GM19372 (cell line): ENCODE results near the gene MYL6B.
A peak's percentile ranks its signal among the peaks of the same experiment; 100 is the strongest.
"Not testable (repeated sequence)": the region's sequence is repeated elsewhere in the genome, so short reads cannot be mapped to it uniquely, and the experiment has no call there.

Experiments used
- ATAC-seq: cut with Tn5 transposase; IDR thresholded peaks from one replicate; pipeline ENCODE4 v1.9.1; 2021; ENCODE audit warnings: mild to moderate bottlenecking, low read depth, moderate library complexity; ENCODE audit not compliant: unreplicated experiment

The MYL6B gene

DNA sequence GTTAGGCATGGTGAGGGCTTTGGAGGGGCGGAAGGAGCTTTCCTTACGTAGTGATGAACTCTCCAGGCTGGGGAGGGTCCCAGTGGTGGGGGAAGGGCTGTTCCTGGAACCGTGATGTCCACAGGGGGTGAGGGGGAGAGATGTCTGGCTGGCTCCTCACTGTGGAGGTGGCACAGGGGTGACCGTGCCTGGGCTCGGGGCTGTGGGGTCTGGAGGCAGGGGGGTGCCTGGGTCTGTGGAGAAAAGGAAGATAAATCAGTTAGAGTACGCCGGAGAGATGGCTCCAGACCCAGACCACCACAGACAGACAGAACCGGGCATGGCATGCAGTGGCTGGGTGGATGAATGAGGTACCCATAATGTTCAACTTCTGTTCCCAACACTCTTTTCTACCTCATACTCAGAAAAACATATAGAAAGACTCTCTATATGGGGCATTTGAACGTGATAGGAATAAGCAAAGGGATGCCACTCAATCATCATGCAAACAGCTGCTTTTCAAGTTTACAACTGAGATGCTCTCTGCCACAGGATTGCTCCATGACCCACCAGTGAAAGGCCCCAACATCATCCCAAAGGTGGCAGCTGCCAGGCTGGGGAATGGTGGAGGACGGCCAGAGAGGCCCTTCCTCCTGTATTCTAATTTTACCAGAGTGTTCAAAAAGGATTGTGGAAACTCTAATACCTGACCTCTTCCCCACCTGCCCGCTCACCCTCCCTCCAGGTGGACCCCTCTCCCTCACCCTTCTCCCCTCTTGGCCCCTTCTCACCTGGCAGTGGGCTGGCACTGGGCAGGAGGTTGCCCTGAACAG is 11.4 kb downstream of the MYL6B start:
- ATAC-seq = no peak

DNA sequence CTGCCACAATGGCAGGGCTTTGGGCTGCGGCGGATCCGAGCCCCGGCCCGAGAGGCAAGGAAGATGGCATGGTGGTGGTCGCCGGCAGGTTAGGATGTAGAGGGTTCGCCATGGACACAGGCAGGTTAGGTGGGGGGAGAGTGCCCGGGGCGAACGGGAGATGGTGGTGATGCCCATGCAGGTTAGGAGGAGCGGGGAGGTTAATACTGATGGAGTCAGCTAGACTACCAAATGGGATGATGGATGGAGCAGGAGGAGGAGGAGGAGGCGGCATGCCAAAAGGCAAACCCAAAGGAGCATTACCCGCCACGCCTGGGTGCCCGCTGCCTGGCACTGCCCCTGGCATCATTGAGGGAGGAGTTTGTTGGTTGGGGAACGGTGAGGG is 11.9 kb downstream of the MYL6B start:
- ATAC-seq = no peak

DNA sequence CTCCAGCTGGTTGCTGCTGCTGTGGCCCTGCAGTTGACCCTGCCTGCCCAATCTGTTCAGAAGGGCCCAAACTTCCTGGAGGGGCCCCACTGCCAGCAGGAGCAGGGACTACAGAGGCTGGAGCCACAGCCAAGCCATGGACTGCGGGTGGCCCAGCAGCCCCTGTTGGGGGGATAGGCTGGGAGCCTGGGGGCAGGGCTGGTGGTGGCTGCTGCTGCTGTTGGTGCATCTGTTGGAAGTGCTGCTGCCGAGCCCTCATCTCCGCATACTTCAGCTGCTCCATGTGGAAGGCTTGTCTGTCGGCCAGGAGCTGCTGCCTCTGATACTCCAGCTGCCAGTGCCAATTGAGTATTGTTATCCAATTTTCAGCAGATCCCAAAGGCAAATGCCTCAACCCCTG is 13.0 kb downstream of the MYL6B start:
- no peak for ATAC-seq

DNA sequence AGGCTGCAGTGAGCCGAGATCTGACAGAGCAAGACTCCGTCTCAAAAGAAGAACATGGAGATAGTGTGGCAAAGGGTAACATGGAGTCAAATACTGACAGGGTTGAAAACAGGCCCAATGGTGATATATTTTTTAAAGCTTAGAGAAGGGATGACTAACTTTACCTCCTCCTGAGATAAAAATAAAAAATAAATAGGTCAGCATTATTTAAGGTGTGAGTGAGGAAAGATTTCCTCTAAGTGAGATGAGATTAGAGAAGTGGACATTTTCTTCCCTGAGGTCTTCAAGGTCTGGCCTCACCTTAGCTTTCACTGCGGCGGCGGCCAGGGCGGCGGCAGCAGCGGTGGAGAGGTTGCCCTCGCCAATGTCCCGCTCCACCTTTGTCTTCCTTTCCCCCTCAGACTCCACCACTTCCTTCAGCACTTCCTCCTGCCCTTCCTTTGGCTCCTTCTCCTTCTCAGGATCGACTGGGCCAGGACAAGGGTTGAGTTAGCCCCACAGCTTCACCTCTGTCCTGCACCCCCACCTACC is 16.9 kb downstream of the MYL6B start:
- ATAC-seq = no peak

DNA sequence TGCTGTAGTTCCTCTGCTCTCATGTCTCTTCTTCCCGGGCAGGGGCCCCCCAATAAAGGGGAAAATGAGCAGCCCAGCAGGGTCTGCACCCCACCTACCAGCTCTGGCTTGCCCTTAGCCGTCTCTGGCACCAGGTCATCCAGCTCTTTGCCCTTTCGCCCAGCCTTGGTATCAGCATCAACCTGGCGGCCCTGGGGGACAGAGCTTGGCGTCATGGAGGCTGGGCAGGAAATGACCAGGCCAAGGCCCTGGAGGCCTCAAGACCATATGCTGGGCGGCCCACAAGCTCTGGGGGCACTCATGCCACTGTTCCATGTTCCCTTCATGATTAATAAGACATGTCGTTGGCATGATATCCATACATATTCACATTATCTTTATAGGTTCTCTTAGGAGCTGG is 20.5 kb downstream of the MYL6B start:
- ATAC-seq = no peak

DNA sequence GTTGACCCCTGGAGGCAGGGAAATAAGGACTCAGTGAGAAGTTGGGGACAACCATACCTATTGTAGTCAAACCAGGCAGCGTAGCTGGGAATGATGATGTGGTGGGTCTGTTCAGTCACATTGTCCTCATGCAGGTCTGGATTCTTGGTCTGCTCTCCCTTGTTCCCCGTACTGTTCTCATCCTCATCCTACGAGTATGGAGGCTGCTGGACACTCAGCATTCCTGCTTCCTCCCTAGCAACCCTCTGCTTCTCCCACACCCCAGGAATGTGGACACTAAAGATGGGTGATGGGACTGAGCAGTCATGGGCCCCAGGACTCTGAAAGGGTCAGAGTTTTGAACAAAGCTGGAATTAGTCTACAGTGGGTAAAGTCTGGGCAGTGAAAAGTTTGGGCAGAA is 26.0 kb downstream of the MYL6B start:
- ATAC-seq = no peak

DNA sequence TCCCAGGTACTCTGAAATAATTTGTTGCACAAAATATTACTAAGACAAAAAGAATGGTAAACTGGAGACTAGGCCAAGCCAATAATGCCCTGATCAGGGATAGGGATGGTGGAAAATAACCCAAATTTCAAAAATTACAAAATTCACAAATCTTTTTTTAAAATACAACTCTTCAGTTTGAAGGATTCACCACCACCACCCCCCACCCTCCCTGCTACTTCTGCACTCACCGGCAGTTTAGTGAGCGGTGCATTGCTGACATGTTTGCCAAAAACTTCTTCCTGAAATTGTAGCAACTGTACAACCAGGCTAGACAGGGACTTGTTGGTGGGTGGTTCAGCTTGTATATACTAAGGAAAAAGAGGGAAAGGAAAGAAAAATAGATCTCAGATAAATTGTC is 34.6 kb downstream of the MYL6B start:
- no peak for ATAC-seq

DNA sequence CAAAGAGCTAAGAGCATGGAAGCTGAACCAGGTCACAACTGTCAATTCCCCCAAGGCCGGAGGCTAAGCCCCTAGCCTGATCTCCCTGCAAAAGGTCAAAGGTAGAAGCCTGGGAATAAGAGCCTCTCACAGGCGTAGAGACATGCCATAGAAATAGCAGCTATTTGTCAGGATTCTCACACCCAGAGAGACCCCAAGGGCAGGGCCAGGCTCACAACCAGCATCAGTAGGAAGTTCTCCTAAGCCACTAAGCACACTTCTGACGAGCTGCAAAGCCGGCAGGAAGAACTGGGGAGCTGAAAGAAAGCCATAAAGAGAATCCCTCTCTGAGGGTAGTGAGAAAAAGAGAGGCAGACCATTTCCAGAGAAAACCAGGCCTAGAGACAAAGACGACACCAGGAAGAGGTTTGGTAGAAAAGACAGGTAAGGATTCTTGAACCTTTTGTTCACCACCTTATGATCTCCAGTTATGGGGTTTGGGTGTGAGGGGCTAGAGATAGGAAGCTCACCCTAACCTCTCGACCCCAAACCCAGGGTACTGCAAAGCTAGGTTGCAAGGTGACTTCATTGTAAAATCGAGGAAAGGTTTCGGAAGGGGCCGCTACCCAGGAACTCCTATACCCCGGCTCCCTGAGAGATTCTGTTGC is 35.9 kb downstream of the MYL6B start:
- ATAC-seq = no peak

DNA sequence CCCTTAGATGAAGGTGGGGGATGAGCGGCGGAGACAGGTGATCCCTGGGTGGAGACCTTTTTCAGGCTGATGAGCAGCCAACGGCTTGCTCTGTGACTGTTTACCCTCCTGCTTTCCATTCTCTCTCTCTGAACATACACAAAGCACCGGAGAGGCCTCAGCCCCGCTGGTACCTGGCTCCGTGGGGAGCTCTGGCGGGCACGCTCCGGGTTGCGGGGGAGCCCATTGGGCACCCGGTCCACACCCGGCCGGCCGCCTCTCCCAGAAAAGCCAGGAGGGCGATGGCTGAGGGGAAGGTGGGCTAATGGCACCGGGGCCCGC is 36.4 kb downstream of the MYL6B start:
- ATAC-seq = no peak

DNA sequence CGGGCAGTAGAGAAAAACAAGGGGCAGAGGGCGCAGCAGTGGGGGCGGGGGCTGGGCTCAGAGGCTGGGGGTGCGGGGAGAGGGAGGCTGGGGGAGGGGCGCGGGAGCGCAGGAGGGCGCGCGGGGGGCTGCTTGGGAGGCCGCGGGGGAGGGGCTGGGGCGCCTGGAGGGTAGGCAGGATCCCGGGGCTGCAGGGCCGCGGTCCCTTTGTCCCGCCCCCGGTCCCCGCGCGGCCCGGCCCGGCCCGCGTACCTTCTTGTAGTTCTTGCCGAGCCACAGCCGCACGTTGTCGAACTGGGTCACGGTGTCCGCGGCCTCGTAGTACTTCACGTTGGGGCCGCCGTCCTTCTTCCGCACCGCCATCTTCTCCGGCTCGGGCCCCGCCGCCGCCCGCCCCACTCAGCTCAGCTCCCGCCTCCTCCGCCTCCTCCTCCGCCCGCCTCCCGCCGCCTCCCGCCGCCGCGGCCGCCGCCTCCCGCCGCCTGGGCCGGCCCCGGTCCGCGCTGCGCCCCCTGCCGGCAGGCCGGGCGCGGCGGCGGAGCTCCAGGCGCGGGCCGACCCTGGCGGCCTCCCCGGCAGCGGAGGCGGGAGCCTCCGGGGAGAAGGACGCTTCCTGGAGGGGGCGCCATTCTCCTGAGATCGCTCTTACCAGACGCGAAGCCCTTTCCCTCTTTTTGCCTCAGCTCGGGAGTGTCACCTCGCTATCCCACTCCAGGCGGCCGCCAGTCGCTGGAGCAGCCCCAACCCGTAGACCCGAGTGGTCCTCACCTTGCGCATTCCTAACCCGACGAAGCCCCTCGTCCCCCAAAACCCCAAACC is 36.9 kb downstream of the MYL6B start, which contains the start of gene SMARCC2:
SMARCC2 (minus strand) TSS at position 385 of the 819 bp plus-strand sequence; CDS start at position 363, 22 bp downstream.
- ATAC-seq = peak; percentile 69

DNA sequence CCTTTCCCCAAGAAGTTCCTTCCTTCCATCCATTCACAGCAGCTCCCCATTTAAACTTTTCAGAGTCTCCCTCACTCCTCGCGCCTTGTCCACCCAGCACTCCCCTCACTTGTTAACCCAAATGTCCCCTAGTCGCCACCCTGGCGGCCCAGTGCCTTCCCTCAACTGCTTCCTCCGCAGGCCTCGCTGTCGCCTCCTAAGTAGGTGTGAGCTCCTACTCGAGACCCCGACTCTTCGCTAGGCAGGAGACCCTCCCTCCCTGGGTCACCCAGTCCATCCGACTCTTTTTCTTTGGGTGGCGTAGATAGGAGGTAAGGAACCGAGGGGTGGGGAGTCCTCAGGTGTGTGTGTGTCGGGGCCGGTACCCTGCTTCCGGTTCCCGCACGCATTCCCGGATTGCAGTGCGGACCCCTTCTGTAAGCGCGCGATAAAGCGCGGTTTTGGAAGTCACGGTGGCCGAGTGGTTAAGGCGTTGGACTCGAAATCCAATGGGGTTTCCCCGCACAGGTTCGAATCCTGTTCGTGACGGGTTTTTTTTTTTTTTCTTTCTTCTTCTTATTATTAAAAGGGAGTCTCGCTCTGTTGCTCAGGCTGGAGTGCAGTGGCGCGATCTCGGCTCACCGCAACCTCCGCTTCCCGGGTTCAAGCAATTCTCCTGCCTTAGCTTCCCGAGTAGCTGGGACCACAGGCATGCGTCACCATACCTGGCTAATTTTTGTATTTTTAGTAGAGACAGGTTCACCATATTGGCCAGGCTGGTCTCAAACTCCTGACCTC is 37.7 kb downstream of the MYL6B start:
- ATAC-seq = peak; percentile 15

DNA sequence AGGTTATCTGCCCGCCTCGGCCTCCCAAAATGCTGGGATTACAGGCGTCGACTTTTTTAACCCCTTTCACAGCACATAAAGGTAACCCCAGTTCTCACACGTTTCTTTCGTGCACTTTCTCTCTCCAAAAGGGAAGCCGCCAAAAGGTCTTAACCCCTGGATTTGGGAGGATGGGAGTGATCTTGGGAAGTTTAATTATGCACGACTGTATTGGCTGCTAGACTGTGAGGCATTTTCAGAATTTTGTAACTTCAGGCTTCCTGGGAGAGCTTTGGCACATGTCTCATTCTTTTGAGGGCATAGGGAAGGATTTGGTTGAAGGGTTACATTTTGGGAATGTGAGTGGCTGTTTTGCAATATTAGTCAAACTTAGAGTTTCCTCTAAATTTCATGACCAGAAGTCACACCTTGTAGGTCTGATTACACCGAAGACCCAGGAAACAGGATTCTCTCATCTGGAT is 38.3 kb downstream of the MYL6B start:
- no peak for ATAC-seq

DNA sequence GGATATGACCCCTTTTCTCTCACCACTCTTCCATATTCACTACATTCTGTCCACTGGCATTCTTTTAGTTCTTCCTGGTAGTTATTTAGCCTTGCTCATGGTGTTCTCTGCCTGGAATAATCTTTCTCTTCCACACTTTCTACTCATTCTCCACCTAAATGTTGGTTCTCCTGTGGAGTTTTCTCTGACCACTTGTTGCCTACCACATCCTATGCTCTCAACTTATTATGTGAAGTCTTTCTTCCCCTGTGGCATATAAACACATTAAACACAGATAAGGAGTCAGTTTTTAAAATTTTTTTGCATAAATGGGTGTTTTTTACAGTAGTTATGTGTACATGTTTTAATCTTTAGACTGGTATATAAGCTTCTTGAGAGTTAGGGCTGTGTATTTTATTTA is 40.2 kb downstream of the MYL6B start:
- no peak for ATAC-seq

DNA sequence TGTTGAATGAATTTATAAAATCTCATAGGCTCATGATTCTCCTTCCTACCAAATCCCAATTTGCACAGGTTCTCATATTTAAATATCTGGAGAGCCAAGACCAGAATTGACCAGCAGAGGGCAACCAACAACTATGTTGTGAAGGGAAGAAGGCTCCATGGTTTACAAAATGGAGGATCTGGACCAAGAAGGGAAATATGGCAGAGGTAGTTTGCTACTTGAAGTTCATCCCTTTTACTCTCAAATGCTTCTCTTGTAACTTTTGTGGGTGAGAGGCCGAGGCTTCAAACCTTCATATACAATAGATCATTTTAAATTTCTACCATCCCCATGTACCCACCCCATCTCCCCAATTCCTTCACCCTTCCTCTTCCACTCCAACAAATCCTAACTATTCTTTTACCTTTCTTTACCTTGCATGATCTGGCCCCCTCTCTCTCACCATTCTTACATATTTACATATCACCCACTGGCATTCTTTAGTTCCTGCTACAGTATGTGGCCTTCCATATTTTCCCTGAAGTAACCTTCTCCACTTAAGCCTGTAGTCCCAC is 40.7 kb downstream of the MYL6B start:
- no peak for ATAC-seq

DNA sequence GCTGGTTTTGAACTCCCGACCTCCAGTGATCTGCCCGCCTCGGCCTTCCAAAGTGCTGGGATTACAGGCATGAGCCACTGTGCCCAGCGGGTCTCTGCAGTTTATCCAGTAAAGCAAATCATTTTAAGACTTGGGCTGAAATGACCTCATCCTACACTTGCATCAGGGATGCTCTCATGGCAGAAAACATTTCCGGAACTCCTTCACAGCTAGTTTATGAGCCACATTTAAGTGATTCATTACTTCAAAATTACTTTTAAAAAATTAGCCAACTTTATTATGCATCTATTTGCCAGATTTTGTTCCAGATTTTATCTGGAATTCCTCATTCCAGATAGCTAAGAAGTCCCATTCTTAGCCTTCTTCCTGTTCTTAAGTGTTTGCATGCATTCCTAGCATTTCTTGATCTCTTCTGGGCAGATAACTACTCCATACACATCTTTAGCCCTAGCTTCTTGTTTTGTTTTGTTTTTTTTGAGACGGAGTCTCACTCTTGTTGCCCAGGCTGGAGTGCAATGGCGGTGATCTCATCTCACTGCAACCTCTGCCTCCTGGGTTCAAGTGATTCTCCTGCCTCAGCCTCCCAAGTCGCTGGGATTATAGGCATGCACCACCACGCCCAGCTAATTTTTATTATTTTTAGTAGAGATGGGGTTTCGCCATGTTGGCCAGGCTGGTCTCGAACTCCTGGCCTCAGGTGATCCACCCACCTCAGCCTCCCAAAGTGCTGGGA is 44.6 kb downstream of the MYL6B start:
- ATAC-seq = not testable (repeated sequence)

DNA sequence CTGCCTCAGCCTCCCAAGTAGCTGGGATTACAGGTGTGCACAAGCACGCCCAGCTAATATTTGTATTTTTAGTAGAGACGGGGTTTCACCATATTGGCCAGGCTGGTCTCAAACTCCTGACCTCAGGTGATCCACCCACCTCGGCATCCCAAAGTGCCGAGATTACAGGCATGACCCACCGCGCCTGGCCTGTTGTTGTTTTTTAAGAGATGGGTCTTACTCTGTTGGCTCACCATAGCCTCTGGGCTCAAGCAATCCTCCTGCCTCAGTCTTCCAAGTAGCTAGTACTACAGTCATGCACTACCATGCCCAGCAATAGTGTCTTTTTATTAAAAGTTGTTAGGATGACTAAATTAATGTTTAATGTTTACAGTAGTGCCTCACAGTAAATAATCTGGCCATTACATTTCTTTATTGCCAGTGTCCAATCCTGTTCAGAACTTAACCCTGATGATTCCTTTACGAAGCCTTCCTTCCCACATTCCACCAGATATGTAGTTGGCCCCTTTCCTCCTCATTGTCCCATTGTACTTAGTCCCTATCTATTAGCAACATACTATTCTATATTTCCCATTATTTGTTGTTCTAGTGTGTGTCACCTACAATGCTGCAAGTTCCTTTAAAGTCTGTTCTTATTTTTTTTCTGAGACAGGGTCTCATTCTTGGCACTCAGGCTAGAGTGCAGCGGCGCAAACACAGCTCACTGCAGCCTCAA is 45.7 kb downstream of the MYL6B start:
- no peak for ATAC-seq

DNA sequence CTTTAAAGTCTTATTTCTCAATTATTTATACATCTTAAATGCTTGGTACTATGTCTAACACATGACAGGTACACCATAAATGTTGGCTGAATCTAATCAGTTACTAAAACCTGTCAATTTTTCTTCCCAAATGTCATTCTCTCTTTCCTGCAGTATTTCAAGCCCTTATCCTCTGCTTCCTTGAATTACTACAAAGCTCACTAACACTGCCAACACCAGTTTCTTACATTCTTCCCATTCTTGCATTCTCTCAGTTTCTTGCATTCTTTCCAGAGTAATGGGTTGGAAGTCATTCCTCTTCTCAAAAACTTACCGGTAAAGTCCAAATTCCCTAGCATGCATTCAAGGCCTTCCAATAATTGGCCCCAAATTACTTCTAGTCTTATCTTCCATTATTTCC is 46.4 kb downstream of the MYL6B start:
- ATAC-seq = no peak

DNA sequence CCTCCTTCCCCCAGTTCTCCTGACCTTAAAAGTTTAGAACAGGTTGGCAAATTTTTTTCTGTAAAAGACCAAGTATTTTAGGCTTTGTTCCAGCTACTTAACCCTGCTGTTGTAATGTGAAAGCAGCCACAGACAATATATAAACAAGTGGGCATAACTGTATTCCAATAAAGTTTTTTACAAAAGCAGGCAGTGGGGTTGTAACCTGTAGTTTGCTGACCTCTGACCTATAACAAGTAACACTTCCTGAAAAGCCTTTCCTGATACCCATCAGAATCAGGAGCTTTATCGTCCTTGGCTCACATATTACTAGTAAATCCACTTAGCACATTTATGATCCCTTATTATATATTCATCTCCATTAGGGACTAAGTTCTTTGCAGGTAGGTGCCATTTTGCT is 50.0 kb downstream of the MYL6B start:
- no peak for ATAC-seq

DNA sequence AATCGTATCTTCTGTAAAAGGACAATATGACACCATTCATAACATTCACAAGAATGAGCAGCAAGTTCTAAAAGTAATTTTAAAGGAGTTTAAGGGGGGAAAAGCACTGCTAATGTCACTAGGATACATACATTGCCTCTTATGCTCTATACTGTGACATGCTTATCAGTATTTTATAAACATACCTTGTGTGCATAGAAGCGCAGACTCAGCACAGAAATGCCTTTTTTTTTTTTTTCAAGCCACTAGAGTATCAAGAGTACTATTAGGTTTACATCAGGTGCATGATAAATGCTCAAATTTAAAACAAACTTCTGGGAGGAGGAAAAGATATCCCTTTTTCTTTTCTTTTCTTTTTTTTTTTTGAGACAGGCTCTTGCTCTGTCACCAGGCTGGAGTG is 50.5 kb downstream of the MYL6B start:
- no peak for ATAC-seq
